IMR-90 (cell line): ENCODE data around the gene ELANE. TPM values are rescaled to one million over a fixed set of nuclear protein-coding genes. Genes with fewer than 3 reads are reported as not detected.

ENCODE experiments used
- ATAC-seq: fragments of 200-7000 bp; cut with Tn5 transposase; 2 replicates; pipeline ENCODE4 v1.9.1; 2020; ENCODE audit warnings: low read depth, mild to moderate bottlenecking, moderate library complexity
- BruUV-seq: library from RNA; stranded (reverse); fragments of 400-500 nt; replicated peaks from 2 replicates; lab custom pipeline; 2021; lab: Mats Ljungman, UMichigan
- CTCF ChIA-PET: fragments of 300-600 bp; formaldehyde crosslinking; extraction: SDS; loops from one replicate; lab custom pipeline; 2021; ENCODE audit warnings: antibody characterized with exemption; lab: Yijun Ruan, JAX
- POLR2A ChIA-PET: fragments of 300-600 bp; sonication (Branson Sonifier 250); formaldehyde crosslinking; loops from one replicate; lab custom pipeline; 2022; ENCODE audit warnings: antibody characterized with exemption; ENCODE audit not compliant: unreplicated experiment; lab: Charles Lee
- DNase-seq: peaks from one replicate; pipeline ENCODE4 v3.0.0; 2013
- H2AFZ ChIP-seq: replicated peaks from 2 replicates; pipeline ENCODE3; 2013; ENCODE audit warnings: low read length, mild to moderate bottlenecking; ENCODE audit not compliant: poor library complexity
- H2AK5ac ChIP-seq: 2 replicates; pipeline ENCODE4 v1.6.1; 2013; ENCODE audit warnings: low read depth, low read length, inconsistent platforms
- H2AK9ac ChIP-seq: replicated peaks from 2 replicates; pipeline ENCODE3; 2013; ENCODE audit warnings: mild to moderate bottlenecking, low read depth, low read length, moderate library complexity; ENCODE audit not compliant: poor library complexity
- H2BK120ac ChIP-seq: 2 replicates; pipeline ENCODE4 v1.6.1; 2013; ENCODE audit warnings: low read depth, low read length, inconsistent platforms
- H2BK15ac ChIP-seq: 3 replicates; pipeline ENCODE4 v1.6.1; 2013; ENCODE audit warnings: low read depth, low read length, inconsistent platforms
- H2BK20ac ChIP-seq: 2 replicates; pipeline ENCODE4 v1.6.1; 2013; ENCODE audit warnings: low read depth, mild to moderate bottlenecking, inconsistent platforms, low read length, moderate library complexity
- H2BK5ac ChIP-seq: 2 replicates; pipeline ENCODE4 v1.6.1; 2013; ENCODE audit warnings: mild to moderate bottlenecking, low read depth, low read length, inconsistent platforms; ENCODE audit not compliant: poor library complexity, severe bottlenecking
- H3K14ac ChIP-seq: replicated peaks from 2 replicates; pipeline ENCODE4 v1.6.1; 2013; ENCODE audit warnings: low read depth, low read length, inconsistent platforms
- H3K18ac ChIP-seq: 2 replicates; pipeline ENCODE4 v1.6.1; 2013; ENCODE audit warnings: low read depth, low read length, control low read depth
- H3K23ac ChIP-seq: 2 replicates; pipeline ENCODE4 v1.6.1; 2013; ENCODE audit warnings: low read depth, low read length, inconsistent platforms
- H3K27ac ChIP-seq: 2 replicates; pipeline ENCODE4 v1.5.1; 2013; ENCODE audit warnings: mild to moderate bottlenecking, control low read depth, low read length; ENCODE audit not compliant: insufficient read depth
- H3K27me3 ChIP-seq: 2 replicates; pipeline ENCODE4 v1.6.1; 2013; ENCODE audit warnings: low read length; ENCODE audit not compliant: control insufficient read depth, insufficient read depth
- H3K36me3 ChIP-seq: 2 replicates; pipeline ENCODE4 v1.6.1; 2013; ENCODE audit warnings: low read length, mixed read lengths; ENCODE audit not compliant: control insufficient read depth, insufficient read depth
- H3K4ac ChIP-seq: 2 replicates; pipeline ENCODE4 v1.6.1; 2013; ENCODE audit warnings: low read depth, low read length, inconsistent platforms
- H3K4me1 ChIP-seq: 2 replicates; pipeline ENCODE4 v1.6.1; 2013; ENCODE audit warnings: low read length, mixed read lengths; ENCODE audit not compliant: control insufficient read depth, insufficient read depth
- H3K4me2 ChIP-seq: 2 replicates; pipeline ENCODE4 v1.6.1; 2013; ENCODE audit warnings: low read depth, mild to moderate bottlenecking, control low read depth, low read length, moderate library complexity
- H3K4me3 ChIP-seq: 2 replicates; pipeline ENCODE4 v1.5.1; 2013; ENCODE audit warnings: low read depth, mild to moderate bottlenecking, control low read depth, low read length, moderate library complexity; ENCODE audit not compliant: insufficient read depth
- H3K56ac ChIP-seq: 2 replicates; pipeline ENCODE4 v1.6.1; 2013; ENCODE audit warnings: low read length, inconsistent platforms; ENCODE audit not compliant: insufficient read depth; ENCODE audit errors: extremely low read depth
- H3K79me1 ChIP-seq, 2 experiments: 2 replicates each; pipeline ENCODE4 v1.6.1; 2013; ENCODE audit warnings: low read length in 2 of 2, inconsistent platforms in 1 of 2, low read depth in 1 of 2
- H3K9ac ChIP-seq: 2 replicates; pipeline ENCODE4 v1.6.1; 2013; ENCODE audit warnings: low read depth, low read length, control low read depth
- H3K9me1 ChIP-seq: 2 replicates; pipeline ENCODE4 v1.6.1; 2013; ENCODE audit warnings: low read length, inconsistent platforms; ENCODE audit not compliant: insufficient read depth
- H3K9me3 ChIP-seq: 2 replicates; pipeline ENCODE4 v1.6.1; 2013; ENCODE audit warnings: low read length; ENCODE audit not compliant: control insufficient read depth, insufficient read depth
- H4K20me1 ChIP-seq: 2 replicates; pipeline ENCODE4 v1.6.1; 2013; ENCODE audit warnings: low read length, inconsistent platforms; ENCODE audit not compliant: insufficient read depth
- H4K5ac ChIP-seq: 2 replicates; pipeline ENCODE4 v1.6.1; 2013; ENCODE audit warnings: mild to moderate bottlenecking, low read depth, low read length, control low read depth
- H4K8ac ChIP-seq, 2 experiments: 2 replicates each; pipeline ENCODE4 v1.6.1; 2013; ENCODE audit warnings: low read depth in 2 of 2, low read length in 2 of 2, control low read depth in 1 of 2, inconsistent platforms in 1 of 2
- H4K91ac ChIP-seq: 2 replicates; pipeline ENCODE4 v1.6.1; 2013; ENCODE audit warnings: low read depth, low read length, inconsistent platforms; ENCODE audit not compliant: insufficient read depth
- CEBPB ChIP-seq: IDR thresholded peaks from 2 replicates; pipeline ENCODE4 v1.6.1; 2012; ENCODE audit warnings: low read depth, low read length, improper control_type of control experiment
- FOS ChIP-seq: fragments of 150-350 bp; IDR thresholded peaks from 2 replicates; pipeline ENCODE4 v1.6.1; 2016; ENCODE audit warnings: low read depth, low read length
- MXI1 ChIP-seq: IDR thresholded peaks from 2 replicates; pipeline ENCODE4 v1.6.1; 2012; ENCODE audit warnings: low read depth, mild to moderate bottlenecking, low read length, moderate library complexity, borderline replicate concordance
- POLR2A ChIP-seq: IDR thresholded peaks from 2 replicates; pipeline ENCODE4 v1.6.1; 2012; ENCODE audit warnings: mild to moderate bottlenecking, low read depth, low read length
- SMC3 ChIP-seq: fragments of 150-350 bp; IDR thresholded peaks from 2 replicates; pipeline ENCODE4 v1.6.1; 2016; ENCODE audit warnings: low read depth, mild to moderate bottlenecking, antibody characterized with exemption, low read length, moderate library complexity
- WGBS, 2 experiments: methylation state at CpG; one replicate each; pipeline versions ENCODE4 v1.1.5 to v1.1.7; 2013; ENCODE audit warnings: missing lambda C conversion rate in 2 of 2; ENCODE audit not compliant: insufficient read length in 1 of 2; ENCODE audit errors: extremely low coverage in 2 of 2; 5-methylcytosine and 5-hydroxymethylcytosine counted together
- dilution Hi-C: fragments of 300-500 bp; cut with HindIII; formaldehyde crosslinking; loops from one replicate; pipeline ENCODE4 v1.14.3; 2018; ENCODE audit warnings: low sequenced_read_pairs; ENCODE audit not compliant: unreplicated experiment
- in situ Hi-C: fragments of 300-500 bp; cut with MboI; formaldehyde crosslinking; loops from 3 replicates; pipeline ENCODE4 v1.14.3; 2019; ENCODE audit warnings: low sequenced_read_pairs, inconsistent platforms, mixed read lengths
- intact Hi-C: fragments of 100-400 bp; cut with micrococcal nuclease; formaldehyde crosslinking; loops from 2 replicates; pipeline ENCODE4 v1.10.0; 2022
- polyA plus RNA-seq, 3 experiments: library from polyadenylated mRNA; depleted of rRNA; stranded (reverse); fragments of >200 nt; gene quantifications; 2 replicates each; pipeline ENCODE4 v1.2.3, GENCODE V29; 2012; ENCODE audit warnings: low replicate concordance in 1 of 3
- total RNA-seq: library from RNA; depleted of rRNA; stranded (reverse); fragments of >200 nt; gene quantifications from 2 replicates; pipeline ENCODE4 v1.2.3, GENCODE V29; 2012
- TF ChIP-seq, protein P1 (sequence below): fragments of 150-350 bp; IDR thresholded peaks from 2 replicates; pipeline ENCODE4 v1.6.1; 2017; ENCODE audit warnings: mild to moderate bottlenecking, antibody characterized with exemption, low read length, low read depth
- TF ChIP-seq, protein P2 (sequence below): conservative IDR thresholded peaks from 2 replicates; pipeline ENCODE4 v1.5.1; 2012; ENCODE audit warnings: mild to moderate bottlenecking, low read depth, low read length, improper control_type of control experiment

Gene ELANE
- total and polyA plus RNA-seq, 2 of the 4 experiments (the other 2 are of a cell fraction) = 0.27 TPM; not detected in 1

DNA sequence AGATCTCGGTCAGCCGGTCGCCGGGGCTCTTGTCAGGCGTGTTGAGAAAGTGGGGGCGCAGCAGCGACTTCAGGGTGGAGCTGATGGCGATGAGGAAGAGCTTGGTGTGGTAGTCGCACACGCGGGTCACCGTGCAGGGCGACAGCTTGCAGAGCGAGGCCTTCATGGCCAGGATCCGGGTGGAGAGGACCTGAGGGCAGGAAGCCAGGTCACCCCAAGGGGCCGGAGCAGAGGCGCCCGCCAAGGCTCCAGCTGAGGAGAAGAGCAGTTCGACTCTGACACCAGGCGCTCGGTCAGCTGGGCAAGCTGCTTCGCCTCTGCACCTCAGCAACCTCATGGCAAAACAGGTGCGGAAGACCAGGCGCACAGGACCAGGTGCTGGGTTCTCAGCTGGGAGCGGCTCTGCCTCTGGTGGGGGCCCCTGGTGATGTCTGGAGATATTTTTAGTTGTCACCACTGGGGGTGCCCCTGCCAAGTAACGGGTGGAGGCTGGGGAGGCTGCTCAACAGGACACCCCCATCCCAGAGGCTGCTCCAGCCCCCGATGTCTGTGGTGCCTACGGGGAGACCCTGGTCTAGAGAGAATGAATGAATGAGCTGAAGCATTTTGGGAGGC lies 23.3 kb downstream of the ELANE start:
- peaks cover 0 to 4% of the 10 kb centered on the region in 2 experiments; a peak in 1 of 4 replicates for H3K79me1 ChIP-seq
- H4K5ac ChIP-seq = no peak overlapping the region
- TF ChIP-seq SMC3 (no peak), CEBPB (no peak), FOS (no peak), POLR2A (no peak), MXI1 (no peak)
- TF ChIP-seq, protein P1, sequence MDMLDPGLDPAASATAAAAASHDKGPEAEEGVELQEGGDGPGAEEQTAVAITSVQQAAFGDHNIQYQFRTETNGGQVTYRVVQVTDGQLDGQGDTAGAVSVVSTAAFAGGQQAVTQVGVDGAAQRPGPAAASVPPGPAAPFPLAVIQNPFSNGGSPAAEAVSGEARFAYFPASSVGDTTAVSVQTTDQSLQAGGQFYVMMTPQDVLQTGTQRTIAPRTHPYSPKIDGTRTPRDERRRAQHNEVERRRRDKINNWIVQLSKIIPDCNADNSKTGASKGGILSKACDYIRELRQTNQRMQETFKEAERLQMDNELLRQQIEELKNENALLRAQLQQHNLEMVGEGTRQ = no peak
- TF ChIP-seq, protein P2, sequence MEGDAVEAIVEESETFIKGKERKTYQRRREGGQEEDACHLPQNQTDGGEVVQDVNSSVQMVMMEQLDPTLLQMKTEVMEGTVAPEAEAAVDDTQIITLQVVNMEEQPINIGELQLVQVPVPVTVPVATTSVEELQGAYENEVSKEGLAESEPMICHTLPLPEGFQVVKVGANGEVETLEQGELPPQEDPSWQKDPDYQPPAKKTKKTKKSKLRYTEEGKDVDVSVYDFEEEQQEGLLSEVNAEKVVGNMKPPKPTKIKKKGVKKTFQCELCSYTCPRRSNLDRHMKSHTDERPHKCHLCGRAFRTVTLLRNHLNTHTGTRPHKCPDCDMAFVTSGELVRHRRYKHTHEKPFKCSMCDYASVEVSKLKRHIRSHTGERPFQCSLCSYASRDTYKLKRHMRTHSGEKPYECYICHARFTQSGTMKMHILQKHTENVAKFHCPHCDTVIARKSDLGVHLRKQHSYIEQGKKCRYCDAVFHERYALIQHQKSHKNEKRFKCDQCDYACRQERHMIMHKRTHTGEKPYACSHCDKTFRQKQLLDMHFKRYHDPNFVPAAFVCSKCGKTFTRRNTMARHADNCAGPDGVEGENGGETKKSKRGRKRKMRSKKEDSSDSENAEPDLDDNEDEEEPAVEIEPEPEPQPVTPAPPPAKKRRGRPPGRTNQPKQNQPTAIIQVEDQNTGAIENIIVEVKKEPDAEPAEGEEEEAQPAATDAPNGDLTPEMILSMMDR = no peak
- H3K9me1 ChIP-seq = no peaks in the 10 kb centered on the region
- no peak for DNase-seq
- no peak overlapping the region for H2BK5ac ChIP-seq
- no peak overlapping the region for H3K9ac ChIP-seq
- no peak overlapping the region for H4K91ac ChIP-seq
- intact Hi-C loops = no loop called here
- no peak overlapping the region for H3K18ac ChIP-seq
- WGBS, 2 experiments = 97% methylated on average over 14 of the region's 28 CpGs; no CpG with 5 or more reads in 1 of the 2 experiments
- no TSS peak for BruUV-seq
- H3K9me3 ChIP-seq = no peaks in the 10 kb centered on the region
- POLR2A ChIA-PET = no interaction called here
- H3K4me2 ChIP-seq = no peak overlapping the region
- CTCF ChIA-PET = interaction anchor here (0.6 kb wide), 1 partner anchor 65 kb away, joined by 4 read pairs; no protein-coding TSS in a partner anchor
- H3K56ac ChIP-seq = no peak overlapping the region
- H4K20me1 ChIP-seq = peaks cover 15% of the 10 kb centered on the region
- peaks cover 8% of the 10 kb centered on the region for H3K4me1 ChIP-seq
- H2BK15ac ChIP-seq = no peak overlapping the region
- in situ Hi-C loops = no loop called here
- H3K23ac ChIP-seq = no peak overlapping the region
- ATAC-seq = no peak
- no peaks in the 10 kb centered on the region for H3K27me3 ChIP-seq
- H3K36me3 ChIP-seq = peaks cover 41% of the 10 kb centered on the region
- H3K14ac ChIP-seq = no peak overlapping the region
- H3K4ac ChIP-seq = no peak overlapping the region
- no peak overlapping the region for H2BK120ac ChIP-seq
- H2AK5ac ChIP-seq = no peak overlapping the region
- no peak overlapping the region for H3K4me3 ChIP-seq
- no peak overlapping the region for H2AK9ac ChIP-seq
- H2BK20ac ChIP-seq = no peak overlapping the region
- dilution Hi-C loops = no loop called here
- H3K27ac ChIP-seq = no peak overlapping the region
- H4K8ac ChIP-seq = no peak overlapping the region
- H2AFZ ChIP-seq = peak overlapping the region; percentile 43
